ENCODE results near the gene ANO10.

ANO10 gene

GRCh38 chr3:43340403-43340802 is 281.4 kb downstream of the ANO10 start:
- no peak for DNase-seq

- no peak for DNase-seq
Observed at GRCh38 chr3:43338295-43338694, 283.5 kb downstream of the ANO10 start.

GRCh38 chr3:43335799-43336198 is 286.0 kb downstream of the ANO10 start:
- no peak for DNase-seq

- no peak for DNase-seq
Observed at GRCh38 chr3:43334976-43335375, 286.8 kb downstream of the ANO10 start.

GRCh38 chr3:43331381-43331780 is 290.4 kb downstream of the ANO10 start:
- DNase-seq = no peak

- no peak for DNase-seq
Observed at GRCh38 chr3:43330981-43331380, 290.8 kb downstream of the ANO10 start.

GRCh38 chr3:43328653-43329052 is 293.2 kb downstream of the ANO10 start:
- no peak for DNase-seq

GRCh38 chr3:43327582-43327979 is 294.2 kb downstream of the ANO10 start:
- no peak for DNase-seq

GRCh38 chr3:43326891-43327581 is 294.8 kb downstream of the ANO10 start:
- no peak for DNase-seq

- no peak for DNase-seq
Observed at GRCh38 chr3:43323541-43323940, 298.3 kb downstream of the ANO10 start.

GRCh38 chr3:43320288-43320687 is 301.5 kb downstream of the ANO10 start:
- no peak for DNase-seq

GRCh38 chr3:43319794-43320193 is 302.0 kb downstream of the ANO10 start:
- DNase-seq = no peak

- no peak for DNase-seq
Observed at GRCh38 chr3:43319376-43319775, 302.4 kb downstream of the ANO10 start.

- no peak for DNase-seq
Observed at GRCh38 chr3:43317461-43318316, 304.1 kb downstream of the ANO10 start.

- no peak for DNase-seq
Observed at GRCh38 chr3:43316783-43317460, 304.9 kb downstream of the ANO10 start.
